DOHH2 (cell line): Measurements from ENCODE around the gene PRDM11.

Source experiments
- EZH2phosphoT487 ChIP-seq: fragments of 200-600 bp; sonication (generic); IDR thresholded peaks from 2 replicates; pipeline ENCODE4 v1.6.1; 2017; ENCODE audit warnings: borderline replicate concordance, mild to moderate bottlenecking, antibody characterized with exemption, low read length, moderate library complexity, mixed read lengths
- TF ChIP-seq, protein P1 (sequence below): fragments of 200-600 bp; sonication (generic); IDR thresholded peaks from one replicate; pipeline ENCODE4 v1.5.1; 2014; ENCODE audit warnings: antibody characterized with exemption, mild to moderate bottlenecking, low read depth, low read length; ENCODE audit not compliant: poor library complexity, severe bottlenecking

DNA sequence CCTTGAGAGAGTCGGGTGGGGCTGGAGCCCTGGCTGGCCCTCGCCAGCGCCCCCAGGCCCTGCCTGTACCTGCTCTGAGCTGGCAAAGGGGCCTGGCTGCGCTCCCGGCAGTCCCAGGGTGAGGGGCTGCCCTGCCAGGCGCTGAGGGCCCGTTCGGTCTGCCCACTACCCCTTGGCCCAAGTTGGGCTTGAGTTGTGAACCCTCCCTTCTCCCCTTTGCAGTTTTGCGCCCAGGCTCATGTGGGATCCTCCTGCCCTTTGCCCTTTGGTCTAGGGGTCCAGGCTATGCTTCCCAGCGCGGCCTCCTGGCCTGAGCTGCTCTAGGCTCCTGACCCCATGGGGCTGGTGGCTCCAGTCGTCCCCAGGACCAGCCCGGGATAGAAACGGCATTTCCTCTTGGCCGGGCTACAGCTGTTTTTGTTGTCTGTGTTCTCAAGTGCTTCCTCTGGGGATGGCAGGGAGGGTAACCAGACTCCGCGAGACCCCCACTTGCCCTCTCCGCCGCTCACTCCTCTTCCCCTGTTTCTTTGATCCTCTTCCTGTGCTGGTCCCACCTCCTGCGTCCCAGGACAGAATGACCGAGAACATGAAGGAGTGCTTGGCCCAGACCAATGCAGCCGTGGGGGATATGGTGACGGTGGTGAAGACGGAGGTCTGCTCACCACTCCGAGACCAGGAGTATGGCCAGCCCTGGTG lies 34.9 kb downstream of the PRDM11 start:
- TF ChIP-seq, protein P1, sequence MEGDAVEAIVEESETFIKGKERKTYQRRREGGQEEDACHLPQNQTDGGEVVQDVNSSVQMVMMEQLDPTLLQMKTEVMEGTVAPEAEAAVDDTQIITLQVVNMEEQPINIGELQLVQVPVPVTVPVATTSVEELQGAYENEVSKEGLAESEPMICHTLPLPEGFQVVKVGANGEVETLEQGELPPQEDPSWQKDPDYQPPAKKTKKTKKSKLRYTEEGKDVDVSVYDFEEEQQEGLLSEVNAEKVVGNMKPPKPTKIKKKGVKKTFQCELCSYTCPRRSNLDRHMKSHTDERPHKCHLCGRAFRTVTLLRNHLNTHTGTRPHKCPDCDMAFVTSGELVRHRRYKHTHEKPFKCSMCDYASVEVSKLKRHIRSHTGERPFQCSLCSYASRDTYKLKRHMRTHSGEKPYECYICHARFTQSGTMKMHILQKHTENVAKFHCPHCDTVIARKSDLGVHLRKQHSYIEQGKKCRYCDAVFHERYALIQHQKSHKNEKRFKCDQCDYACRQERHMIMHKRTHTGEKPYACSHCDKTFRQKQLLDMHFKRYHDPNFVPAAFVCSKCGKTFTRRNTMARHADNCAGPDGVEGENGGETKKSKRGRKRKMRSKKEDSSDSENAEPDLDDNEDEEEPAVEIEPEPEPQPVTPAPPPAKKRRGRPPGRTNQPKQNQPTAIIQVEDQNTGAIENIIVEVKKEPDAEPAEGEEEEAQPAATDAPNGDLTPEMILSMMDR = no peak
- TF ChIP-seq EZH2phosphoT487 = no peak
